Keratinocyte (primary cell): ENCODE data around the gene RIPK3. TPM values are rescaled to one million over a fixed set of nuclear protein-coding genes. Genes with fewer than 3 reads are reported as not detected.

ENCODE experiments used
- DNase-seq: peaks from one replicate; pipeline ENCODE4 v3.0.0-alpha.2; 2011; ENCODE audit warnings: low read depth, missing footprints, low spot score
- FAIRE-seq: peaks from 2 replicates; lab custom pipeline; 2011; peaks lifted over from hg19 to GRCh38; lab: Jason Lieb, UNC
- H2AFZ ChIP-seq: 2 replicates; pipeline ENCODE4 v1.6.0; 2012; ENCODE audit warnings: low read length, control low read depth, inconsistent platforms; ENCODE audit not compliant: control insufficient read depth
- H3K27ac ChIP-seq: 2 replicates; pipeline ENCODE4 v1.5.1; 2011; ENCODE audit warnings: low read length; ENCODE audit not compliant: control insufficient read depth, insufficient read depth
- H3K27me3 ChIP-seq: 3 replicates; pipeline ENCODE4 v1.6.0; 2011; ENCODE audit warnings: low read length; ENCODE audit not compliant: control insufficient read depth, insufficient read depth; ENCODE audit errors: extremely low read depth
- H3K36me3 ChIP-seq, 2 experiments: 2 replicates in 1 of 2; 3 replicates in 1 of 2; pipeline ENCODE4 v1.5.1; 2011; ENCODE audit warnings: low read length in 2 of 2, mild to moderate bottlenecking in 1 of 2; ENCODE audit not compliant: control insufficient read depth in 2 of 2, insufficient read depth in 2 of 2; ENCODE audit errors: extremely low read depth in 1 of 2
- H3K4me1 ChIP-seq: 3 replicates; pipeline ENCODE4 v1.5.1; 2011; ENCODE audit warnings: low read length; ENCODE audit not compliant: control insufficient read depth, insufficient read depth; ENCODE audit errors: extremely low read depth
- H3K4me2 ChIP-seq: 3 replicates; pipeline ENCODE4 v1.6.0; 2011; ENCODE audit warnings: low read depth, low read length; ENCODE audit not compliant: control insufficient read depth, insufficient read depth; ENCODE audit errors: extremely low read depth
- H3K4me3 ChIP-seq, 3 experiments: fragments of 200-600 bp in 1 of 3; sonication (generic) in 1 of 3; 2 replicates in 2 of 3; 3 replicates in 1 of 3; pipeline ENCODE4 v1.5.1; 2011 to 2016; ENCODE audit warnings: low read length in 3 of 3, mild to moderate bottlenecking in 3 of 3, control low read depth in 2 of 3, inconsistent platforms in 1 of 3, low read depth in 1 of 3, mixed read lengths in 1 of 3, mixed run types in 1 of 3, moderate library complexity in 1 of 3; ENCODE audit not compliant: control insufficient read depth in 2 of 3, insufficient read depth in 2 of 3; ENCODE audit errors: extremely low read depth in 1 of 3
- H3K79me2 ChIP-seq: 2 replicates; pipeline ENCODE4 v1.6.0; 2012; ENCODE audit warnings: low read length; ENCODE audit not compliant: control insufficient read depth, insufficient read depth
- H3K9ac ChIP-seq: 3 replicates; pipeline ENCODE4 v1.6.0; 2011; ENCODE audit warnings: low read length; ENCODE audit not compliant: control insufficient read depth, insufficient read depth; ENCODE audit errors: extremely low read depth
- H3K9me1 ChIP-seq: 3 replicates; pipeline ENCODE4 v1.6.0; 2011; ENCODE audit warnings: low read length; ENCODE audit not compliant: control insufficient read depth, insufficient read depth; ENCODE audit errors: extremely low read depth
- H3K9me3 ChIP-seq: 2 replicates; pipeline ENCODE4 v1.5.1; 2012; ENCODE audit warnings: low read depth, low read length; ENCODE audit not compliant: control insufficient read depth
- H4K20me1 ChIP-seq: 3 replicates; pipeline ENCODE4 v1.6.0; 2011; ENCODE audit warnings: low read length; ENCODE audit not compliant: control insufficient read depth, insufficient read depth; ENCODE audit errors: extremely low read depth
- EZH2 ChIP-seq: IDR thresholded peaks from one replicate; pipeline ENCODE4 v1.6.1; 2012; ENCODE audit warnings: inconsistent platforms, mild to moderate bottlenecking, low read length, moderate library complexity
- dilution Hi-C: fragments of 300-500 bp; cut with MboI; formaldehyde crosslinking; loops from one replicate; pipeline ENCODE4 v1.7.0; 2020; ENCODE audit warnings: low sequenced_read_pairs; ENCODE audit not compliant: extremely low pct_ligation_motif_present
- polyA plus RNA-seq, 5 experiments: library from polyadenylated mRNA; depleted of rRNA in 3 of 5; stranded (reverse) in 3 of 5; stranded (forward) in 1 of 5; unstranded in 1 of 5; fragments of >200 nt; gene quantifications; 1 replicate in 1 of 5; 2 replicates in 3 of 5; 3 replicates in 1 of 5; pipeline versions ENCODE4 v1.2.1 to v1.2.3, GENCODE V29; 2011 to 2012; ENCODE audit warnings: missing spikeins in 2 of 5, low read depth in 1 of 5, low replicate concordance in 1 of 5
- TF ChIP-seq, protein P1 (sequence below), 3 experiments: IDR thresholded peaks in 1 of 3; conservative IDR thresholded peaks in 1 of 3; optimal IDR thresholded peaks in 1 of 3; 2 replicates in 2 of 3; 3 replicates in 1 of 3; pipeline versions ENCODE3 to v1.5.1; 2011; ENCODE audit warnings: low read length in 3 of 3, mild to moderate bottlenecking in 3 of 3, moderate library complexity in 2 of 3, control low read depth in 1 of 3, inconsistent platforms in 1 of 3; ENCODE audit not compliant: insufficient read depth in 2 of 3; ENCODE audit errors: extremely low read depth in 1 of 3

The RIPK3 gene
- polyA plus RNA-seq, 1 donor (not counting 4 experiments of a cell fraction or from before 2014, with no cell fraction given): 8.0 TPM

DNA sequence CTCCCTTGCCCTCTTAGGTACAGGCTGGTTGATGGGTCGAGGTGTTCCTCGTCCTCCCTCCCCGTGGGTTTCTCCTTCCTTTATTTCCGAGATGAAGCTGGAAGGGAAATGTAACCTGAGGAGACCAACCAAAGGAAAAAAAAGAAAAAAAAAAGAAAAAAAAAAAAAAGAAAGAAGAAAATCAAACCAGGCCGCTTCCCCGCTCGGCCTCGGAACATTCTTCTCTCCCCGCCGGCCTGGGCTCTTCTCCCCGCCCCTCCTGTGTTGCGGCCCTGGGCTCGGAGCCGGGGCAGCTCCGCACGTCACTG lies 26.6 kb upstream of the RIPK3 start:
- peaks cover 23% of the 10 kb centered on the region for H3K4me1 ChIP-seq
- H3K9me3 ChIP-seq: no peaks in the 10 kb centered on the region
- H2AFZ ChIP-seq: peak overlapping the region; percentile 87
- no peaks in the 10 kb centered on the region for H3K9me1 ChIP-seq
- H3K36me3 ChIP-seq: no peaks in the 10 kb centered on the region
- no peak for TF ChIP-seq EZH2
- TF ChIP-seq, protein P1, sequence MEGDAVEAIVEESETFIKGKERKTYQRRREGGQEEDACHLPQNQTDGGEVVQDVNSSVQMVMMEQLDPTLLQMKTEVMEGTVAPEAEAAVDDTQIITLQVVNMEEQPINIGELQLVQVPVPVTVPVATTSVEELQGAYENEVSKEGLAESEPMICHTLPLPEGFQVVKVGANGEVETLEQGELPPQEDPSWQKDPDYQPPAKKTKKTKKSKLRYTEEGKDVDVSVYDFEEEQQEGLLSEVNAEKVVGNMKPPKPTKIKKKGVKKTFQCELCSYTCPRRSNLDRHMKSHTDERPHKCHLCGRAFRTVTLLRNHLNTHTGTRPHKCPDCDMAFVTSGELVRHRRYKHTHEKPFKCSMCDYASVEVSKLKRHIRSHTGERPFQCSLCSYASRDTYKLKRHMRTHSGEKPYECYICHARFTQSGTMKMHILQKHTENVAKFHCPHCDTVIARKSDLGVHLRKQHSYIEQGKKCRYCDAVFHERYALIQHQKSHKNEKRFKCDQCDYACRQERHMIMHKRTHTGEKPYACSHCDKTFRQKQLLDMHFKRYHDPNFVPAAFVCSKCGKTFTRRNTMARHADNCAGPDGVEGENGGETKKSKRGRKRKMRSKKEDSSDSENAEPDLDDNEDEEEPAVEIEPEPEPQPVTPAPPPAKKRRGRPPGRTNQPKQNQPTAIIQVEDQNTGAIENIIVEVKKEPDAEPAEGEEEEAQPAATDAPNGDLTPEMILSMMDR (optimal IDR thresholded peaks at IDR 0.05 in 1 of 3, IDR thresholded peaks at IDR 0.05 in 1 of 3, conservative IDR thresholded peaks at IDR 0.05 in 1 of 3; ENCODE audit: extremely low read depth in 1 of 3, insufficient read depth in 2 of 3, low read length in 3 of 3): no peak
- H4K20me1 ChIP-seq: no peaks in the 10 kb centered on the region
- DNase-seq (no peak), FAIRE-seq (no peak)
- H3K27me3 ChIP-seq: no peaks in the 10 kb centered on the region
- H3K4me3 ChIP-seq: peak overlapping the region; percentile 35 to 58 (median 41)
- dilution Hi-C loops: no loop called here
- H3K79me2 ChIP-seq: no peaks in the 10 kb centered on the region
- peak overlapping the region; percentile 85 for H3K4me2 ChIP-seq
- peak overlapping the region; percentile 71 for H3K9ac ChIP-seq
- H3K27ac ChIP-seq: peak overlapping the region; percentile 66

- peak overlapping the region; percentile 11 to 41 (median 35) for H3K4me3 ChIP-seq
- peak overlapping the region; percentile 71 for H3K9ac ChIP-seq
- no peaks in the 10 kb centered on the region for H3K79me2 ChIP-seq
- H2AFZ ChIP-seq: peak overlapping the region; percentile 79
- dilution Hi-C loops: no loop called here
- H3K4me1 ChIP-seq: peaks cover 23% of the 10 kb centered on the region
- no peaks in the 10 kb centered on the region for H4K20me1 ChIP-seq
- peak overlapping the region; percentile 85 for H3K4me2 ChIP-seq
- DNase-seq (peak; percentile 62), FAIRE-seq (peak; percentile 83)
- H3K9me1 ChIP-seq: no peaks in the 10 kb centered on the region
- TF ChIP-seq EZH2: no peak
- TF ChIP-seq, protein P1 (optimal IDR thresholded peaks at IDR 0.05 in 1 of 3, IDR thresholded peaks at IDR 0.05 in 1 of 3, conservative IDR thresholded peaks at IDR 0.05 in 1 of 3; ENCODE audit: extremely low read depth in 1 of 3, insufficient read depth in 2 of 3, low read length in 3 of 3): peak; percentile 90 to 95 (median 92)
- no peaks in the 10 kb centered on the region for H3K9me3 ChIP-seq
- peak overlapping the region; percentile 66 for H3K27ac ChIP-seq
- H3K36me3 ChIP-seq: no peaks in the 10 kb centered on the region
- H3K27me3 ChIP-seq: no peaks in the 10 kb centered on the region
These were observed 26.0 kb upstream of the RIPK3 start for GRCh38 chr14:24365600-24366412.
